Gastrocnemius medialis (tissue), 4 donors: Measurements from ENCODE around the gene ZMYND8. TPM values are rescaled to one million over a fixed set of nuclear protein-coding genes. Genes with fewer than 3 reads are reported as not detected.

Experiments used
- ATAC-seq, 2 donors: fragments of 150-250 bp; one replicate each; pipeline ENCODE4 v1.9.1; 2016
- DNase-seq, 2 donors: peaks; one replicate each; pipeline ENCODE4 v3.0.0-alpha.2; 2019
- H3K27ac ChIP-seq, 4 donors: fragments of 200-600 bp; sonication (generic); 1 replicate in 1 of 4; 2 replicates in 3 of 4; pipeline ENCODE4 v1.5.1; 2016 to 2018; ENCODE audit warnings: mild to moderate bottlenecking in 2 of 4, moderate library complexity in 1 of 4
- H3K27me3 ChIP-seq, 3 donors: fragments of 200-600 bp; sonication (generic) in 2 of 3; 1 replicate in 1 of 3; 2 replicates in 2 of 3; pipeline versions ENCODE4 v1.5.1 to v1.6.0; 2016 to 2019; ENCODE audit warnings: mild to moderate bottlenecking in 1 of 3, moderate library complexity in 1 of 3
- H3K36me3 ChIP-seq, 2 donors: fragments of 200-600 bp; sonication (generic) in 1 of 2; one replicate each; pipeline ENCODE4 v1.5.1; 2017 to 2018
- H3K4me1 ChIP-seq, 2 donors: fragments of 200-600 bp; sonication (generic) in 1 of 2; one replicate each; pipeline ENCODE4 v1.5.1; 2016 to 2017; ENCODE audit warnings: mild to moderate bottlenecking in 2 of 2
- H3K4me3 ChIP-seq, 4 donors: fragments of 200-600 bp; sonication (generic) in 3 of 4; 1 replicate in 1 of 4; 2 replicates in 3 of 4; pipeline ENCODE4 v1.5.1; 2016 to 2019; ENCODE audit warnings: mild to moderate bottlenecking in 2 of 4
- H3K9me3 ChIP-seq, 3 donors: fragments of 200-600 bp; sonication (generic) in 2 of 3; 1 replicate in 1 of 3; 2 replicates in 2 of 3; pipeline ENCODE4 v1.5.1; 2016 to 2019
- POLR2A ChIP-seq, 2 donors: fragments of 450-650 bp; IDR thresholded peaks; one replicate each; pipeline ENCODE4 v1.6.1; 2017; ENCODE audit warnings: antibody characterized with exemption in 2 of 2, mild to moderate bottlenecking in 2 of 2, moderate library complexity in 2 of 2
- in situ Hi-C, 4 donors: fragments of 200-750 bp; cut with MboI; loops; one replicate each; pipeline versions ENCODE4 v1.15.0 to v1.8.0; 2017; ENCODE audit warnings: low sequenced_read_pairs in 4 of 4
- intact Hi-C: fragments of 100-400 bp; cut with DNase I; formaldehyde crosslinking; loops from one replicate; pipeline ENCODE4 v1.15.1; 2023; ENCODE audit warnings: low total_unique reads
- total RNA-seq, 4 donors: library from RNA; depleted of rRNA; stranded (reverse); fragments of >200 nt; gene quantifications; one replicate each; pipeline versions ENCODE4 v1.1.0 to v1.2.3, GENCODE V29; 2016
- TF ChIP-seq, protein P1 (sequence below), 5 experiments: fragments of 450-650 bp in 3 of 5; fragments of 200-600 bp in 2 of 5; sonication (generic) in 2 of 5; IDR thresholded peaks in 4 of 5; conservative IDR thresholded peaks in 1 of 5; 1 replicate in 4 of 5; 2 replicates in 1 of 5; pipeline ENCODE4 v1.5.1; 2016 to 2019; ENCODE audit warnings: antibody characterized with exemption in 5 of 5, mild to moderate bottlenecking in 3 of 5, moderate library complexity in 3 of 5

ZMYND8 gene
- total RNA-seq, 4 donors from 2014 or later = 15.1 to 32.2 (median 19.7) TPM

DNA sequence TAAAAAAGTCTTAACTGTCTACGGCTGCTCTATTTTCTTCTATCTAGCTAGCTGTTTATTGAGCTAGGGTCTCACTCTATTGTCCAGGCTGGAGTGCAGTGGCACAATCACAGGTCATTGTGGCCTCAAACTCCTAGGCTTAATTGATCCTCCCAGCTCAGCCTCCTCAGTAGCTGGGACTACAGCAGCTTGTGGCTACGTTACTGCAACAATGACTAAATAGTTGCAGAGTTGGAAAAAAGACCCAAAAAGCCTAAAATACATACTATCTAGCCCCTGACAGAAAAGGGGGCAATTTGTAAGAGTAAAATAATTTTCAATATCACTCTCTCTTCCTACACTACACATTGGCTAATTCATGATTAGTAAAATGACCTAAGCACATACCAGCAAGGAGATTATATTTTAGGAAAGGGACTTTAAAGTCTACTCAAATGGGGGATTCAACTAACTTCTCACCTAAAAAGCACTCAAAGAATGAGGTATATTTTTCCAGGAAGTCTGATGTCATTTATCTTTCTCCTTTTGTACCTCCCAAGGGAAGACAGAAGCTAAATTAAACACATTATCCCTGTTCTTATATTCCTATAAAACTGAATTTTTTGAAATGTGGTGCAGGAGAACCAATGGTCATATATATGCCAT is 82.8 kb downstream of the ZMYND8 start:
- H3K4me1 ChIP-seq = peaks cover 32 to 38% of the 10 kb centered on the region in 2 donors
- H3K27me3 ChIP-seq = no peaks in the 10 kb centered on the region
- H3K4me3 ChIP-seq = no peak overlapping the region
- DNase-seq (no peak), ATAC-seq (no peak)
- intact Hi-C loops = loop anchor here (1.0 to 5.0 kb wide), 3 partner anchors 111 to 349 kb away; partner anchors contain the start of gene NCOA3
- H3K27ac ChIP-seq = peak overlapping the region; percentile 63 to 80 (median 78)
- H3K9me3 ChIP-seq = no peaks in the 10 kb centered on the region
- H3K36me3 ChIP-seq = peaks cover 0 to 23% of the 10 kb centered on the region in 2 donors
- in situ Hi-C loops = loop anchor here (10.0 to 25.0 kb wide), 3 partner anchors 339 to 351 kb away; no protein-coding TSS in a partner anchor
- TF ChIP-seq, protein P1, sequence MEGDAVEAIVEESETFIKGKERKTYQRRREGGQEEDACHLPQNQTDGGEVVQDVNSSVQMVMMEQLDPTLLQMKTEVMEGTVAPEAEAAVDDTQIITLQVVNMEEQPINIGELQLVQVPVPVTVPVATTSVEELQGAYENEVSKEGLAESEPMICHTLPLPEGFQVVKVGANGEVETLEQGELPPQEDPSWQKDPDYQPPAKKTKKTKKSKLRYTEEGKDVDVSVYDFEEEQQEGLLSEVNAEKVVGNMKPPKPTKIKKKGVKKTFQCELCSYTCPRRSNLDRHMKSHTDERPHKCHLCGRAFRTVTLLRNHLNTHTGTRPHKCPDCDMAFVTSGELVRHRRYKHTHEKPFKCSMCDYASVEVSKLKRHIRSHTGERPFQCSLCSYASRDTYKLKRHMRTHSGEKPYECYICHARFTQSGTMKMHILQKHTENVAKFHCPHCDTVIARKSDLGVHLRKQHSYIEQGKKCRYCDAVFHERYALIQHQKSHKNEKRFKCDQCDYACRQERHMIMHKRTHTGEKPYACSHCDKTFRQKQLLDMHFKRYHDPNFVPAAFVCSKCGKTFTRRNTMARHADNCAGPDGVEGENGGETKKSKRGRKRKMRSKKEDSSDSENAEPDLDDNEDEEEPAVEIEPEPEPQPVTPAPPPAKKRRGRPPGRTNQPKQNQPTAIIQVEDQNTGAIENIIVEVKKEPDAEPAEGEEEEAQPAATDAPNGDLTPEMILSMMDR (IDR thresholded peaks at IDR 0.05 in 4 of 5, conservative IDR thresholded peaks at IDR 0.05 in 1 of 5) = no peak
- TF ChIP-seq POLR2A (IDR thresholded peaks at IDR 0.05) = no peak

GRCh38 chr20:47272893-47273590 is 83.5 kb downstream of the ZMYND8 start:
- peak in 1 of 2 donors; percentile 23 for DNase-seq
- in situ Hi-C loops (loop anchor here (10.0 to 25.0 kb wide), 3 partner anchors 339 to 352 kb away; no protein-coding TSS in a partner anchor), intact Hi-C loops (loop anchor here (1.0 to 5.0 kb wide), 3 partner anchors 111 to 349 kb away; partner anchors contain the start of gene NCOA3)
- no peak for TF ChIP-seq POLR2A (IDR thresholded peaks at IDR 0.05)
- TF ChIP-seq, protein P1 (IDR thresholded peaks at IDR 0.05 in 4 of 5, conservative IDR thresholded peaks at IDR 0.05 in 1 of 5) = peak; percentile 88 to 95 (median 93)
- Histone ChIP-seq H3K27ac (peak overlapping the region; percentile 63 to 80 (median 78)), H3K36me3 (peaks cover 0 to 24% of the 10 kb centered on the region in 2 donors), H3K4me3 (no peak overlapping the region), H3K9me3 (no peaks in the 10 kb centered on the region), H3K27me3 (no peaks in the 10 kb centered on the region), H3K4me1 (peaks cover 32 to 37% of the 10 kb centered on the region in 2 donors)
- ATAC-seq = peak; percentile 69 to 78

- H3K9me3 ChIP-seq = no peaks in the 10 kb centered on the region
- no peaks in the 10 kb centered on the region for H3K27me3 ChIP-seq
- ATAC-seq (no peak), DNase-seq (no peak)
- no peak overlapping the region for H3K27ac ChIP-seq
- H3K4me3 ChIP-seq = no peak overlapping the region
- TF ChIP-seq, protein P1 (IDR thresholded peaks at IDR 0.05 in 4 of 5, conservative IDR thresholded peaks at IDR 0.05 in 1 of 5) = no peak
- no peak for TF ChIP-seq POLR2A (IDR thresholded peaks at IDR 0.05)
- intact Hi-C loops (loop anchor here (5.0 kb wide), 2 partner anchors 231 to 351 kb away; partner anchors contain the start of gene NCOA3), in situ Hi-C loops (loop anchor here (10.0 to 25.0 kb wide), 3 partner anchors 341 to 354 kb away; no protein-coding TSS in a partner anchor)
- H3K4me1 ChIP-seq = peaks cover 26 to 29% of the 10 kb centered on the region in 2 donors
- H3K36me3 ChIP-seq = peaks cover 0 to 23% of the 10 kb centered on the region in 2 donors
These were observed 85.4 kb downstream of the ZMYND8 start for GRCh38 chr20:47271046-47271615.

DNA sequence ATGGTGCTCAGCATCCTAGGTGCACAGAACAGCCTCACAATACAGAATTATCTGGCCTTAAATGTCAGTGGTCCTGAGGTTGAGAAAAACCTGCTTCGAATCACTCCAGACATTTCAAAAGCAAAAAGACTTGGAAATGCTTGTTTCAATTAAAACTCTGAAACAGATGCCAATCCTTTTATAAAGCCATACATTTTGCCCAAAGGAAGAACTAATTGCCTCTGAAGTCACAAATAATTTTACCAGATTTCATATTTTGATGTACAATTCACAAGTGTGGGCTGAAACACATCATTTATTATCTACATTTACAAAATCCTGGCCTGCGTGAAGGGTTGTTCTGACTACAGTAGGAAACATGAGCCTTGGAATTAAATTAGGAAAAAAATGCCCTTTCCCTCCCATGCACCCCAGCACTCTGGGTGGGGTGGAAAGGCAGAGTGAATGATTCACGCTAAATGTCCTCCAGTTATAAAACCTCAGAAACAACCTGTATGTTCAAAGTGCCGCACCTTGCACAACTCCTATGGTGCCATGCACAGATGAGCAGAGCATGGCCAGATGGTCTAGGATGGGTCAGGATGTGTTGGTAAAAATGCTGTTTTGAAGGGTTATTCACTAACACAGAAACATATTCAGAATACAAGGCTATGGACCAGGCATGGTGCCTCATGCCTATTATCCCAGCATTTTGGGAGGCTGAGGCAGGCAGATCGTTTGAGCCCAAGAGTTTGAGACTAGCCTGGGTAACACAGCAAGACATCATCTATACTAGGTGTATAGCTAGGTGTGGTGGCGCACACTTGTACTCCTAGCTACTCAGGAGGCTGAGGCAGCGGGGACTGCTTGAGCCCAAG is 87.0 kb downstream of the ZMYND8 start:
- ATAC-seq (no peak), DNase-seq (no peak)
- TF ChIP-seq, protein P1 (IDR thresholded peaks at IDR 0.05 in 4 of 5, conservative IDR thresholded peaks at IDR 0.05 in 1 of 5) = no peak
- TF ChIP-seq POLR2A (IDR thresholded peaks at IDR 0.05) = no peak
- in situ Hi-C loops = loop anchor here (10.0 to 25.0 kb wide), 3 partner anchors 343 to 355 kb away; no protein-coding TSS in a partner anchor
- H3K27me3 ChIP-seq = no peaks in the 10 kb centered on the region
- H3K4me3 ChIP-seq = no peak overlapping the region
- H3K36me3 ChIP-seq = peaks cover 0 to 11% of the 10 kb centered on the region in 2 donors
- intact Hi-C loops = loop anchor here (5.0 kb wide), 2 partner anchors 233 to 353 kb away; partner anchors contain the start of gene NCOA3
- H3K4me1 ChIP-seq = peaks cover 19 to 22% of the 10 kb centered on the region in 2 donors
- no peak overlapping the region for H3K27ac ChIP-seq
- no peaks in the 10 kb centered on the region for H3K9me3 ChIP-seq
